Suppressor macrophage (primary cell): ENCODE measurements around the gene CTNNAL1.
A peak's percentile ranks its signal among the peaks of the same experiment; 100 is the strongest.
"Not testable (repeated sequence)": the region's sequence is repeated elsewhere in the genome, so short reads cannot be mapped to it uniquely, and the experiment has no call there.

Experiments
- DNase-seq, 4 experiments: peaks; one replicate each; pipeline ENCODE4 v3.0.0-alpha.2; 2020 to 2022
- total RNA-seq, 17 experiments: gene quantifications; one replicate each; lab custom pipeline; 2026; ENCODE audit warnings: mixed read lengths in 6 of 17, inconsistent platforms in 3 of 17; lab: John Stamatoyannopoulos, UW

The CTNNAL1 gene, protein sequence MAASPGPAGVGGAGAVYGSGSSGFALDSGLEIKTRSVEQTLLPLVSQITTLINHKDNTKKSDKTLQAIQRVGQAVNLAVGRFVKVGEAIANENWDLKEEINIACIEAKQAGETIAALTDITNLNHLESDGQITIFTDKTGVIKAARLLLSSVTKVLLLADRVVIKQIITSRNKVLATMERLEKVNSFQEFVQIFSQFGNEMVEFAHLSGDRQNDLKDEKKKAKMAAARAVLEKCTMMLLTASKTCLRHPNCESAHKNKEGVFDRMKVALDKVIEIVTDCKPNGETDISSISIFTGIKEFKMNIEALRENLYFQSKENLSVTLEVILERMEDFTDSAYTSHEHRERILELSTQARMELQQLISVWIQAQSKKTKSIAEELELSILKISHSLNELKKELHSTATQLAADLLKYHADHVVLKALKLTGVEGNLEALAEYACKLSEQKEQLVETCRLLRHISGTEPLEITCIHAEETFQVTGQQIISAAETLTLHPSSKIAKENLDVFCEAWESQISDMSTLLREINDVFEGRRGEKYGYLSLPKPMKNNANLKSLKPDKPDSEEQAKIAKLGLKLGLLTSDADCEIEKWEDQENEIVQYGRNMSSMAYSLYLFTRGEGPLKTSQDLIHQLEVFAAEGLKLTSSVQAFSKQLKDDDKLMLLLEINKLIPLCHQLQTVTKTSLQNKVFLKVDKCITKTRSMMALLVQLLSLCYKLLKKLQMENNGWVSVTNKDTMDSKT
- 5.4 to 24.0 (median 12.1) reads per million in 17 experiments for total RNA-seq

GRCh38 chr9:109012876-109013678, at the start of gene CTNNAL1:
TSS of gene CTNNAL1 (minus strand) at chr9:109013499. CDS start at chr9:109013442, 57 bp downstream.
- DNase-seq = peak; percentile 71 to 94 (median 82)

- DNase-seq = no peak
Observed at GRCh38 chr9:109062543-109062942, 49.2 kb upstream of the CTNNAL1 start.

- DNase-seq = no peak
Observed at GRCh38 chr9:109060191-109060590, 46.9 kb upstream of the CTNNAL1 start.

DNA sequence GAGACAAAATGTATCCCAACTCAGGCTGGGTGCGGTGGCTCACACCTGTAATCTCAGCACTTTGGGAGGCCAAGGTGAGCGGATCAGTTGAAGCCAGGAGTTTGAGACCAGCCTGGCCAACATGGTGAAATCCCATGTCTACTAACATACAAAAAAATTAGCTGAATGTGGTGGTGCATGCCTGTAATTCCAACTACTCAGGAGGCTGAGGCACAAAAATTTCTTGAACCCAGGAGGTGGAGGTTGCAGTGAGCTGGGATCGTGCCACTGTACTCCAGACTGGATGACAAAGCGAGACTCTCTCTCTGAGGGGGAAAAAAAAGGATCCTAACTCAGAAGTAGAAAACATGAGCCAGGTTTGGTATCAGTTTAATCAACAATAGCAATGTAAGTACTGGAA, 39.8 kb upstream of the CTNNAL1 start:
- DNase-seq = not testable (repeated sequence)

- DNase-seq = no peak
Observed at GRCh38 chr9:109052416-109052815, 39.1 kb upstream of the CTNNAL1 start.

DNA sequence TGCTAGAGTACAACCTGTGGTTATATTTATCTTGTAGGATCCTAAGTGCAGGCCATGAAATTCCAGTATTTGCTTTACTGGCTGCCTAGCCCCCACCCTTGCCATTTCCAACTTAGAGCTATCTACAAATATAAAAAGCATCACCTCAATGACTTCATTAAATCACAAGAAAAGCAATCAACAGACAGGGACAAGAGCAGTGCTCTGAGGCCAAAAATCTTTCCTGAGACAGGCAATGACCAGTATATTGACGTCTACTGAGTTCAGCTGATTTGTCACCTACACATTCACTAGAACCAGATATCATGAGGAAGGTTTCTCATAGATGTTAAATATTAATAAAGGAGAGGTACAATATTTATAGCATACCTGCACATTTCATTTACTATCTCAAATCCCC, 38.4 kb upstream of the CTNNAL1 start:
- DNase-seq = no peak

DNA sequence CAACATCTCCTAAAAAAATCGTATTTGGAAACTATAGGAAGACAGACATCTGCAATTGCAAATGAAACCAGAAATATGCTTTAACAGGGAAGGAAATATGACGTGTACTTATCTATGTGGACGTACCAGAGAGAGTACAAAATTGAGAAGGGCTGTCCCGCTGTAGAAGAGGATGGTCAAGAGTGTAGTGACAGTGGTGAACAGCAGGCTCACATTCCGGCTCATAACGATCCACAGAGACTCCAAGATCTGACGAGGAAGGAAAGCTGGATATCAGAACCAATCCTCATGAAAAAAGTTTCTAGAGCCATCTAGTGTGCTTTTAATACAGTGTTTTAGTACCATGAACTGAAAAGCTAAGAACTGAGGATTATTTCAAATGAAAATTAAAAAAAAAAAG, 37.1 kb upstream of the CTNNAL1 start:
- DNase-seq = no peak

DNA sequence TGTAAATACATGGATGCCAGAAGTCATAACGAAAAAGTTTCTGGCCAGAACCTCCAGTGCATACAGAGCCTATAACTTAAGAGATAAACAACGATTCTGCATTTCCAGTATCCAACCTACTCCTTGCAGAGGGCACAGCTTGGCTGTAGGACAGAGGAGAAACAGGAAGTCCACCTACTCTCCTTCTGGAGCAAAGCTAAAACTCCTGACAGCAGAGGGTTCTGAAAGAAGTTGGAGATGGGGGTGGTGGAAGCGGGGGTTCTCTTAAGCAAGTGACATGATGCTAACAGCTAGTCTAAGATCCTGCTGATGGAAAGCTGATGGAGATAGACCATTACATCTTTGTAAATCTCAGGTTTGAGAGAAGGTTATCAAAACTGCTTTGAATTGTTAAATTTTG, 35.5 kb upstream of the CTNNAL1 start:
- DNase-seq = peak; percentile 5 to 51 (median 48)

DNA sequence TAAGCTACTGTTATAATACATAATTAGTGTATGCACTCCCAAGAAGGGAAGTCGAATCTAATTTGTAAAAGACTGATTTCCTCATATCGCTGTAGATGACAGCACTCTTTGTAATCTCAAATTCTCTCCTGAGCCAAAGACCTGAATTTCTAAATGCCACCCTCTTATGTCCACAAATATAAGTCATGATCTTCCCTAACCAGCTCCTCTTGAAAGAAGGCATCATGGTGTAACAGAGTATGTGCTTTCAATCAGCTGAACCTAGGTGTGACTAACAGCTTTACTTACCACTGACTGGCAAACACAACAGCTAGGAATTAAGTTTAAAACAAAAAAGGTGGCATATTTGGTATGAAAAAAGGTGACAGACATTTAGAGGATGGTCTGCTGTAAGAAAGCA, 34.0 kb upstream of the CTNNAL1 start:
- DNase-seq = peak in 2 of 4 experiments; percentile 2 to 5

DNA sequence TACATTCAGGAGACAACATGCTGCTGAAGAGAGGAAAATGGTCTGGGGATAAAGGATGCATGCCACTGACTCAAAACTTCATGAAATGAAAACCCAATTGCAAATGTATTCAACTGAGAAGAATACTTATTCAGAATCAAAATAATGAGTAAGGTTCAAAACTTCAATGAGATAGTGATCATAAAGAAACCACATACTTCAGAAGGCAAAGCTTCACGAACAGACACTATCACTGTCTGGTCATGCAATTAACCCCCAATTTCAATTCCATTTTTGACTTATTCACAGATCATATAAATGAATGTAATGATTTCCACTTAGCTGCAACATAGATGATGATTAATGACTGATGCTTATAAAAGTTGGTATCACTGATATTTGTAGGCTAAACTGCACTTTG, 33.0 kb upstream of the CTNNAL1 start:
- DNase-seq = no peak

DNA sequence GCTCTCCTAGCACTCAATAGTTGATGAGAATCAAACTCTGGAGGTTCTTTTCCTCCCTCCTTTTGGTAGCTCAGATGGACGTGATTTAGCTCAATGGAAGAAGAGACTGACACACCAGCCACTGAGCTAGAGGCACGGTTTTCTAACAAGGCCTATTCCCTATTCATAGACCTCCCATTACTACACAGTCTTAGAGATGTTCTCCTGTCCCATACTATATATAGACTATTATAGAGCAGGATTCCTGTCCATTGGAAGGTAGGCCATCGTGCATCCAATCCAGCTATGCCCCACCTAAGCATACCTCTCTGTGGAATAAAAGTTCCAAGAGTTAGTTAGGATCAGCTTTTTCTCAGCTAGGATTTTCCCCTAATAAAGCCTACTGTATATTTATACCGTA, 30.3 kb upstream of the CTNNAL1 start:
- DNase-seq = no peak

- DNase-seq = no peak
Observed at GRCh38 chr9:109040571-109040970, 27.3 kb upstream of the CTNNAL1 start.

DNA sequence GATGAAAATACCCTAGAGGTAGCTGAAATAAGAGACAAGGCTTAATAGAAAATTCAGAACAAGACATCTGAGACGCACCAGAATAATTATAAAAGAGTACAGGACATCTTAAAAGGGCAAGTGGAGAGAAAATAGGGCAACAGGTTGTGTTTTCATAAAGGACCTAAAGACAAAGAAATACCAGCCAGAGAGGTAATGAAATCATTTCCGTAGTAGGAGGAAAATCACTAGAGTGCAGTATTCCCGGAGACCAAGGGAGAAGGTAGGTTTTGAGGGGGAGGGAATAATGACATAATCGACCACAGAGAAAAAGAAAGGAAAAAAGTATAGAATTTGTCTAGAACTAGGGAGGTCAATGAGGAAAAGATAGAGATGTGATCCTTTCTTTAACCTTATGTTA, 26.2 kb upstream of the CTNNAL1 start:
- no peak for DNase-seq

- no peak for DNase-seq
Observed at GRCh38 chr9:109037946-109038715, 24.8 kb upstream of the CTNNAL1 start.

DNA sequence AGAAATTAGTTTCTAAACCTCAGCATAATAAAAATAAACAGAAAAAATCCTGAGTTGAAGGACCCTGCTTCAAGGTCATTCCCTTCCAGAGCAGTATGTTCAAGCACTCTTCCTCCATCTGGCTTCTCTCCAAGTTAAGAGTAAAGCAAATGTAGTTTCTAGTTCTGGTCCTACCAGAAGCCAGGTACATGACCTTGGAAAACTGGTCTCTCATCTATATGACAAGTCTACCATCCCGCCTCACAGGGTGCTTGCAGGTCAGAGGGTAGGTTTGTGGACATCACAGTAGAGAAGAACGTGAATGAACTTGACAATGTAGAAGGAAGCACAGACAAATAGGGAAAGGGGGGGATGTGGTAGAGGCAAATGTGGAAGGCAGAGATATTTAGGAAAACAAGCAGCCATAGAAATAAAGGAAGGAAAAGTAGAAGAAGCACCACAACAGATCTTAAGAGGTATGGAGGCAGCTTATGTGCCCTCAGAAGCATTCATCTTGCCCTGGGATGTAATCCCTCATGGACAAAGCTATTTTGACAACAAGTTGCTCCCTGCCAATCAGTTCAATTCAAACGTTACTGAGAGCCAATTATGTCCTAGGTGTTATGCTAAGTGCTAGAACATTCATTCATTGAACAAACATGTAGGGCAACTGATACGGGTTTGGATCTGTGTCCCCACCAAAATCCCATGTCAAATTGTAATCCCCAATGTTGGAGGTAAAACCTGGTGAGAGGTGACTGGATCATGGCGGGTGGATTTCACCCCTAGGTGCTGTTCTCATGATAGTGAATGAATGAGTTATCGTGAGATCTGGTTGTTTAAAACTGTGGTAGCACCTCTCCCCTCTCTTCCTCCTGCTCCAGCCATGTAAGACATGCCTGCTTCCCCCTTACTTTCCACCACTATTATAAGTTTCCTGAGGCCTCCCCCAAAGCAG, 23.7 kb upstream of the CTNNAL1 start:
- DNase-seq = no peak

DNA sequence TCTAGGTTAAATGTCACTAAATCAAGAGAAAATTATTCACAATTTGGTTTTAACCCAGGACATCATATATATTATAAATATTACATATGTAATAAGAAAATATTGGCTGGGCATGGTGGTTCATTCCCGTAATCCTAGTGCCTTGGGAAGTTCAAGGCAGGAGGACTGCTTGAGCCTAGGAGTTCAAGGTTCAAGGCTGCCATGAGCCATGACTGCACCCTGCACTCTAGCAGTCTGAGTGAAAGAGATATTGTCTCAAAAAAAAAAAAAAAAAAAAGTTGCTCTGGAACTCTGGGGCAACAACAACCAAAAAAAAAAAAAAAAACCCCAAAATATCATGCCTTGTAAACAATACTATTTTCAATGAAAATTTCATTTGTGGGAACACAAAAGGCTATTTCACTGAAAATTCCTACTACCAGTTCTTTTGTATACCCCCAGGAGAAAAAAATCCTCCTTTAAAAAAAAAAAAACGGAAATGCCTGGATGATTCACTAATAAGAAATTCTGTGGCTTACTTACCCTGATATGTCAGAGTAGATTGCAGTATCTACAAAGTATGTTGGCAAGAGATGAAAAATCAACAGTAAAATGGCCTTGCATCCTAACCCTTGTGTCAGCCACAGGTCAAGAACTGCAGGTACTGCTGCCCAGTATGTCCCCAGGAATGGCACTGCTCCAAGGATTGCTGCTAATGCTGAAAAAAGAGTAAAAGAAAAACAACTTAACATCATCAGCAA, 22.6 kb upstream of the CTNNAL1 start:
- DNase-seq = no peak

GRCh38 chr9:109033941-109034700, 20.8 kb upstream of the CTNNAL1 start:
- no peak for DNase-seq

DNA sequence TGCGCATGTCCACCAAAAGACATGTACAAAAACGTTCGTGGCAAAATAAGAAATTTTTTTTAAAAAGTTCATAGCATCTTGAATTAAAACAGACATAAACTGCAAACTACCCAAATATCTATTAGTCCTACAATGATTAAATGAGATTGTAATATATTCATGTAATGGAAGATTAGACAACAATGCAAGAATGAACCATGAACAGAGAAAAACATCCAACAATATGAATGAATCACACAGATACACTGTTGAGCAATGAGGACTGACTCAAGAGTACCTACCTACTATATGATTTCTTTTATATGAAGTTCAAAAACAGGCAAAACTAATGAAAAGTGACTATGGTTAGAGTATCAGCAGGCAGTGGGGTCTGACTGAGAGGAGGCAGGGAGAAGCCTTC, 17.9 kb upstream of the CTNNAL1 start:
- DNase-seq = no peak

DNA sequence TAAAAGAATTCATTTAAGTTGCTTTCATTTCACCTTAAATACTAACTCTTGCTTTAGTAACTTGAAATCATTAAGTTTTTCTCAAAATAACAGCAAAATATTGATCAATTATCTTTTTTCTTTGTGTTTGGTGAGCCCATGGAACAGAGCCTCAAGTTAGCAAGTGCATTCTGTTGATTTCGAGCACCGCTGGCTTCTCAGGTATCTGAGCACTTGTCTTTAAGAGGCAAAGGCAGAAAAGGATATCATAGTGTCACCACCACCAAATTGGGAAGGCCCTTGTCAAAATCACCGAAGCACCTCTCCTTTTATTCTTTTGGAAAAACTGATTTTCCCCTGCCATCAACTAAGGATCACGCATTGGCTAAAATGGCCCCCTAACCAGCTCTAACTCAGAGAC, 17.1 kb upstream of the CTNNAL1 start:
- DNase-seq = no peak

GRCh38 chr9:109028457-109028856, 15.2 kb upstream of the CTNNAL1 start:
- no peak for DNase-seq
